ENCODE data around the gene NFIX. TPM values are rescaled to one million over a fixed set of nuclear protein-coding genes. Genes with fewer than 3 reads are reported as not detected.

Gene NFIX
- total RNA-seq, 1 experiment from 2014 or later = 16.4 TPM

DNA sequence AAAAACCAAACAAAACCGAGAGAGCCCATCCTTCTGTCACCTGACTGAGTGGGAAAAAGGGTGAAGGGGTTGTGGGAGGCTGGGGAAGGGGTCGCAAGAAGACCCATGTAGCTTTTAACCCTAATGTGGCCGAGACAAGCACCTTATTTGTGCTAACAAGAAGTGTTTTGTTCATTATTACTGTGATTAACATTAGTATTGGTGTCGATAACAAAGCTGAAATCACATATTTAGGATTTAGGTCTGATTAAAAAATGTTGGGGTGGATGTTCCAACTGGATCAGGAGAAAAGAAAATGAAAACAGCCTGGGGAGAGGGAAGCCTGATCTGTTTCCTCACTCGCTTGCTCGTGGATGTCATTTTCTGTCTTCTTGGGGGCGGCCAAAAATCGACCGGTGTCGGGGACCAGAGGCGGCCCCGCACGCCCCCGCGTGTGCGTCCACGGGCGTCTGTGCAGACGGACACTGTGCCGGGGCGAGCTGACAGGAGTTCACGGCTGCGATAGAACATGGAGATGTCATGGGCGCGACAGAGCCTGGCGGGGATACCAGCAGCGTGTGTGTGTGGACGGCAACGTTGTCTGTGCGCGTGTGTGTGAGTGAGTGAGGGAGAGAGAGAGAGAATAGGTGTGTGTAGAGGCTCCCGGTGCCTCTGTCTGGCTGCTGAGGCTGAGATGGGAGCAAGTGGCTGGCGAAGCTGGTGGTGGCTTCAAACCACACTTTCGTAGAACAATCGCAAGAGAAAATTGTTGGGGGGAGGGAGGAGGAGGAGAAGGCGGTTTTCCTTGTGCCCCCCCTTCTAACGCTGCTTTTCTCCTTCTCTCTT, 29.1 kb downstream of the NFIX start:
- BruUV-seq (replicated peaks) = no TSS peak
- Mint-ChIP-seq H3K4me3 (ENCODE audit: low read depth, unreplicated experiment) (peak overlapping the region; percentile 53), H3K36me3 (ENCODE audit: insufficient read depth, unreplicated experiment) (peaks cover 7% of the 10 kb centered on the region), H3K9me3 (ENCODE audit: low read depth, unreplicated experiment) (no peaks in the 10 kb centered on the region), H3K4me1 (ENCODE audit: low read depth, unreplicated experiment) (peaks cover 27% of the 10 kb centered on the region), H3K27me3 (ENCODE audit: unreplicated experiment) (no peaks in the 10 kb centered on the region), H3K27ac (ENCODE audit: unreplicated experiment) (peak overlapping the region; percentile 43)
- TF ChIP-seq CTCF (IDR thresholded peaks at IDR 0.05; ENCODE audit: unreplicated experiment) = no peak
- intact Hi-C loops (cut with micrococcal nuclease; ENCODE audit: unreplicated experiment) = no loop called here
- DNase-seq = no peak
- CTCF ChIA-PET = no interaction called here

DNA sequence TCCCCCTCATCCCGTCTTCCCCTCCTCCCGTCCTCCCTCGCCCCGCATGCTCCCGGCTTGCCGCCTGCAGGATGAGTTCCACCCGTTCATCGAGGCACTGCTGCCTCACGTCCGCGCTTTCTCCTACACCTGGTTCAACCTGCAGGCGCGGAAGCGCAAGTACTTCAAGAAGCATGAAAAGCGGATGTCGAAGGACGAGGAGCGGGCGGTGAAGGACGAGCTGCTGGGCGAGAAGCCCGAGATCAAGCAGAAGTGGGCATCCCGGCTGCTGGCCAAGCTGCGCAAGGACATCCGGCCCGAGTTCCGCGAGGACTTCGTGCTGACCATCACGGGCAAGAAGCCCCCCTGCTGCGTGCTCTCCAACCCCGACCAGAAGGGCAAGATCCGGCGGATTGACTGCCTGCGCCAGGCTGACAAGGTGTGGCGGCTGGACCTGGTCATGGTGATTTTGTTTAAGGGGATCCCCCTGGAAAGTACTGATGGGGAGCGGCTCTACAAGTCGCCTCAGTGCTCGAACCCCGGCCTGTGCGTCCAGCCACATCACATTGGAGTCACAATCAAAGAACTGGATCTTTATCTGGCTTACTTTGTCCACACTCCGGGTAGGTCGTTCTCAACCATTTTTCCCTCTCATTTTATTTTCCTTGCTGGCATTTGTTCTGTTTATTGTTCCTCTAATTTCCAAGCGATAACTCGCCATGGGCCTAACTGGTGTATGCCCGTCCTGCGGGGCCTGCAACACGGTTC, 29.8 kb downstream of the NFIX start:
- no peak for TF ChIP-seq CTCF (IDR thresholded peaks at IDR 0.05; ENCODE audit: unreplicated experiment)
- Mint-ChIP-seq H3K4me1 (ENCODE audit: low read depth, unreplicated experiment) (peaks cover 27% of the 10 kb centered on the region), H3K27me3 (ENCODE audit: unreplicated experiment) (no peaks in the 10 kb centered on the region), H3K4me3 (ENCODE audit: low read depth, unreplicated experiment) (peak overlapping the region; percentile 53), H3K27ac (ENCODE audit: unreplicated experiment) (no peak overlapping the region), H3K36me3 (ENCODE audit: insufficient read depth, unreplicated experiment) (peaks cover 7% of the 10 kb centered on the region), H3K9me3 (ENCODE audit: low read depth, unreplicated experiment) (no peaks in the 10 kb centered on the region)
- no peak for DNase-seq
- BruUV-seq (replicated peaks) = no TSS peak
- intact Hi-C loops (cut with micrococcal nuclease; ENCODE audit: unreplicated experiment) = loop anchor here (5.0 kb wide), 1 partner anchor 38 kb away; no protein-coding TSS in a partner anchor
- CTCF ChIA-PET = no interaction called here

DNA sequence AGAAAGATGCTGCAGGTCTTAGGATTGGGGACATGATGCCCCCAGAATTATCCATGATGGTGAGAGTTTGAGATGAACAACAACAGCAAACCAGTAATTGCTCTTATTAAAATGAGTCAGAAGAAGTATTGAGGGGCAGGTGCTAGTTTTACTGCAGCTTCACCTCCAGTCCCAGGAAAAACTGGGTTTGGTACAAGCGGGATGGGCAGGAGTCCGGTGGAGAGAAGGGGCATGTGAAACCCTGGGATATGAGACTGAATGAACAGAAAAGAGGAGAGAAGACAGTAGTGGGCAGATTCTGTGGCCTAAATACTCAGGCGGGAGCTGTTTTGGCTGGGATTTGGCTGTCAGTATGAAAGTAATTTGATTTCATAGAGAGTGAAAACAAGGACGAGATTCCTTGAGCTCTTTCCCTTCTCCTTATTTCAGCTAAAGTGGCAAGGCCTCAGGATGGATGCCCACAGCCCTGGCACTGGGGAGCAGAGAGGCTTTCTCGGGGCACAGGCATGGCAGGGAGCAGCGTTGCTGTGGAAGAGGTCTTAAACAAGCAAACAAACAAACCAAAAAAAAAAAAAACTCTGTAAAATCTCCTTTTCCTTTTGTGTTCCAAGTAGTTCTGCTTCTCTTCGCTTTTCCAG, 30.7 kb downstream of the NFIX start:
- Mint-ChIP-seq H3K27me3 (ENCODE audit: unreplicated experiment) (no peaks in the 10 kb centered on the region), H3K9me3 (ENCODE audit: low read depth, unreplicated experiment) (no peaks in the 10 kb centered on the region), H3K27ac (ENCODE audit: unreplicated experiment) (peak overlapping the region; percentile 71), H3K36me3 (ENCODE audit: insufficient read depth, unreplicated experiment) (peaks cover 7% of the 10 kb centered on the region), H3K4me1 (ENCODE audit: low read depth, unreplicated experiment) (peaks cover 27% of the 10 kb centered on the region), H3K4me3 (ENCODE audit: low read depth, unreplicated experiment) (peak overlapping the region; percentile 56)
- CTCF ChIA-PET = interaction anchor here (0.7 to 1.1 kb wide), 4 partner anchors 35 to 828 kb away, joined by 3 to 4 read pairs (median 4); no protein-coding TSS in a partner anchor
- TF ChIP-seq CTCF (IDR thresholded peaks at IDR 0.05; ENCODE audit: unreplicated experiment) = no peak
- no peak for DNase-seq
- no TSS peak for BruUV-seq (replicated peaks)
- intact Hi-C loops (cut with micrococcal nuclease; ENCODE audit: unreplicated experiment) = loop anchor here (5.0 kb wide), 1 partner anchor 39 kb away; no protein-coding TSS in a partner anchor
